ENCODE results near the gene DYNLL1. TPM values are rescaled to one million over a fixed set of nuclear protein-coding genes. Genes with fewer than 3 reads are reported as not detected.
A peak's percentile ranks its signal among the peaks of the same experiment; 100 is the strongest.

Gene DYNLL1
- total and polyA plus RNA-seq, 2 of the 13 experiments (the other 11 are each of a cell fraction or from before 2014, with no cell fraction given): 271 to 294 TPM

DNA sequence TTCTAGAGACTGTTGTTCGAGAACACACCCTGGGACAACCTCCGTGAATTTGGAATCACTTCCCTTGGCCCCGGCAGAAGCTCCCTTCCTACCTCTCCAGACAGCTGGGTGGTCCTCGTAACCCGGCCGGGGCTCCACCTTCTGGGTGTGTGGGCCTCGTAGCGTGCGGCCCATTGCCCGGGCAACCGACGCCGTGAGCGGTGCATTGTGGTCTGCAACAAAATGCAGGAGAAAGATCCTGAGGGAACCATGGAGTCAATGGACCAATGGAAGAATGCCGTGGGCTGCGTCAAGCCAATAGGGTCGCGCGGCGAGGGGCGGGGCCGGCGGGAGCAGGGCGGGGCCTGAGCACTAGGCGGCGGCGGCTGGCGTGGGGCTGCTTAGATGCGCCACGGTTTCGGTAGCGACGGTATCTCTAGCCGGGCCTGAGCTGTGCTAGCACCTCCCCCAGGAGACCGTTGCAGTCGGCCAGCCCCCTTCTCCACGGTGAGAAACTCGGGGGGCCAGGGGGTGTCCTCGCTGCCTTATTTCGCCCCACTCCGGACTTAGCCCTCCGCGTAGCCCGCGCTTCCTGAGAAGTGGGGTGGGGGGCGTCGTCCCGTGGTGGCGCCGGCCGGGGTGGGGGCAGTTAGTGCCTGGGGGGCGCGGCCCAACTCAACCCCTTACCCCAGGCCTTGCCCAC lies at the start of gene DYNLL1 (continued):
- TF ChIP-seq ZBTB44 (CRISPR knock-in tag; IDR thresholded peaks at IDR 0.05) (no peak), ZNF230 (CRISPR knock-in tag; IDR thresholded peaks at IDR 0.05) (no peak), ZNF816 (CRISPR knock-in tag; IDR thresholded peaks at IDR 0.05; ENCODE audit: borderline replicate concordance) (no peak), ZNF841 (CRISPR knock-in tag; IDR thresholded peaks at IDR 0.05; ENCODE audit: borderline replicate concordance) (no peak), CTCF (CRISPR knock-in tag; IDR thresholded peaks at IDR 0.05) (no peak; the same call in 1 of the 2 replicates), CENPX (CRISPR knock-in tag; IDR thresholded peaks at IDR 0.05) (no peak), SOX6 (IDR thresholded peaks at IDR 0.05) (no peak), SOX6 (CRISPR knock-in tag; IDR thresholded peaks at IDR 0.05) (no peak), TRIM22 (IDR thresholded peaks at IDR 0.05) (no peak), MXD3 (CRISPR knock-in tag; IDR thresholded peaks at IDR 0.05) (peak; percentile 50; the same call in 1 of the 2 replicates), FOXJ3 (CRISPR knock-in tag; IDR thresholded peaks at IDR 0.05; ENCODE audit: borderline replicate concordance) (no peak), HMGA1 (CRISPR knock-in tag; conservative IDR thresholded peaks at IDR 0.05) (no peak), ZNF644 (CRISPR knock-in tag; IDR thresholded peaks at IDR 0.05; ENCODE audit: low read depth) (no peak), ZNF460 (CRISPR knock-in tag; IDR thresholded peaks at IDR 0.05; ENCODE audit: borderline replicate concordance) (no peak), ZNF792 (CRISPR knock-in tag; IDR thresholded peaks at IDR 0.05) (peak; percentile 58; the same call in 1 of the 2 replicates), MTA3 (CRISPR knock-in tag; IDR thresholded peaks at IDR 0.05) (no peak), GTF3A (CRISPR knock-in tag; conservative IDR thresholded peaks at IDR 0.05) (no peak), RFX5 (IDR thresholded peaks at IDR 0.05; ENCODE audit: low read depth, low read length) (no peak), ZNF614 (CRISPR knock-in tag; IDR thresholded peaks at IDR 0.05; ENCODE audit: borderline replicate concordance) (peak; percentile 25; the same call in 1 of the 2 replicates)
- TF ChIP-seq, protein P1, sequence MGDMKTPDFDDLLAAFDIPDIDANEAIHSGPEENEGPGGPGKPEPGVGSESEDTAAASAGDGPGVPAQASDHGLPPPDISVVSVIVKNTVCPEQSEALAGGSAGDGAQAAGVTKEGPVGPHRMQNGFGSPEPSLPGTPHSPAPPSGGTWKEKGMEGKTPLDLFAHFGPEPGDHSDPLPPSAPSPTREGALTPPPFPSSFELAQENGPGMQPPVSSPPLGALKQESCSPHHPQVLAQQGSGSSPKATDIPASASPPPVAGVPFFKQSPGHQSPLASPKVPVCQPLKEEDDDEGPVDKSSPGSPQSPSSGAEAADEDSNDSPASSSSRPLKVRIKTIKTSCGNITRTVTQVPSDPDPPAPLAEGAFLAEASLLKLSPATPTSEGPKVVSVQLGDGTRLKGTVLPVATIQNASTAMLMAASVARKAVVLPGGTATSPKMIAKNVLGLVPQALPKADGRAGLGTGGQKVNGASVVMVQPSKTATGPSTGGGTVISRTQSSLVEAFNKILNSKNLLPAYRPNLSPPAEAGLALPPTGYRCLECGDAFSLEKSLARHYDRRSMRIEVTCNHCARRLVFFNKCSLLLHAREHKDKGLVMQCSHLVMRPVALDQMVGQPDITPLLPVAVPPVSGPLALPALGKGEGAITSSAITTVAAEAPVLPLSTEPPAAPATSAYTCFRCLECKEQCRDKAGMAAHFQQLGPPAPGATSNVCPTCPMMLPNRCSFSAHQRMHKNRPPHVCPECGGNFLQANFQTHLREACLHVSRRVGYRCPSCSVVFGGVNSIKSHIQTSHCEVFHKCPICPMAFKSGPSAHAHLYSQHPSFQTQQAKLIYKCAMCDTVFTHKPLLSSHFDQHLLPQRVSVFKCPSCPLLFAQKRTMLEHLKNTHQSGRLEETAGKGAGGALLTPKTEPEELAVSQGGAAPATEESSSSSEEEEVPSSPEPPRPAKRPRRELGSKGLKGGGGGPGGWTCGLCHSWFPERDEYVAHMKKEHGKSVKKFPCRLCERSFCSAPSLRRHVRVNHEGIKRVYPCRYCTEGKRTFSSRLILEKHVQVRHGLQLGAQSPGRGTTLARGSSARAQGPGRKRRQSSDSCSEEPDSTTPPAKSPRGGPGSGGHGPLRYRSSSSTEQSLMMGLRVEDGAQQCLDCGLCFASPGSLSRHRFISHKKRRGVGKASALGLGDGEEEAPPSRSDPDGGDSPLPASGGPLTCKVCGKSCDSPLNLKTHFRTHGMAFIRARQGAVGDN (CRISPR knock-in tag; IDR thresholded peaks at IDR 0.05): peak; percentile 74
